ENCODE results near the gene SPRED3. TPM values are rescaled to one million over a fixed set of nuclear protein-coding genes. Genes with fewer than 3 reads are reported as not detected.

Gene SPRED3
- total and polyA plus RNA-seq, 4 experiments from 2014 or later, result 0.07 to 3.8 (median 3.0) TPM; not detected in 1

GRCh38 chr19:38371081-38371480 lies 17.4 kb upstream of the SPRED3 start:
- CTCF ChIA-PET (ENCODE audit: partially characterized antibody), result interaction anchor here (0.6 to 0.9 kb wide), 2 partner anchors 35 to 40 kb away, joined by 3 read pairs; partner anchors contain the start of gene CATSPERG
- intact Hi-C loops (cut with micrococcal nuclease), result loop anchor here (10.0 kb wide), 2 partner anchors 244 to 466 kb away; partner anchors contain the start of genes EIF3K, MAP4K1, SIPA1L3 and WDR87
- Mint-ChIP-seq H3K27me3 (peaks cover 2 to 5% of the 10 kb centered on the region in 2 donors), H3K36me3 (peaks cover 9 to 12% of the 10 kb centered on the region in 2 donors), H3K9me3 (no peaks in the 10 kb centered on the region), H3K27ac (no peak overlapping the region), H3K4me1 (peaks cover 11 to 21% (median 16%) of the 10 kb centered on the region in 4 donors), H3K4me3 (no peak overlapping the region)
- peaks cover 17% of the 10 kb centered on the region for H3K4me1 ChIP-seq (ENCODE audit: insufficient read depth, low read length)
- H3K4me3 ChIP-seq (ENCODE audit: low read length in 2 of 2), result no peak overlapping the region
- POLR2A ChIA-PET (ENCODE audit: partially characterized antibody), result interaction anchor here (0.9 kb wide), 1 partner anchor 35 kb away, joined by 3 read pairs; the partner anchor contains the start of gene CATSPERG
- H3K27ac ChIP-seq (ENCODE audit: low read depth, low read length), result no peak overlapping the region
- peak in 1 of 5 donors; percentile 8 for DNase-seq
- H3K9me3 ChIP-seq (ENCODE audit: control insufficient read depth in 1 of 2, low read length in 2 of 2), result no peaks in the 10 kb centered on the region
- H3K36me3 ChIP-seq (ENCODE audit: insufficient read depth, low read length), result no peaks in the 10 kb centered on the region
- no peaks in the 10 kb centered on the region for H3K27me3 ChIP-seq (ENCODE audit: insufficient read depth, low read length)

- H3K27ac Mint-ChIP-seq, result peak overlapping the region; percentile 90 to 99 (median 98)
- CTCF ChIA-PET (ENCODE audit: partially characterized antibody), result interaction anchor here (0.9 to 3.1 kb wide), 19 partner anchors 12 to 557 kb away, joined by 3 to 31 read pairs (median 5); partner anchors contain the start of genes CATSPERG, FAM98C, GGN and MRPS12
- H3K4me3 Mint-ChIP-seq, result peak overlapping the region; percentile 90 to 99 (median 98)
- Histone ChIP-seq H3K27me3 (ENCODE audit: insufficient read depth, low read length) (no peaks in the 10 kb centered on the region), H3K36me3 (ENCODE audit: insufficient read depth, low read length) (peaks cover 12% of the 10 kb centered on the region), H3K4me1 (ENCODE audit: insufficient read depth, low read length) (peaks cover 30% of the 10 kb centered on the region), H3K27ac (ENCODE audit: low read depth, low read length) (peak overlapping the region; percentile 94), H3K4me3 (ENCODE audit: low read length in 2 of 2) (peak overlapping the region; percentile 64 to 97), H3K9me3 (ENCODE audit: control insufficient read depth in 1 of 2, low read length in 2 of 2) (no peaks in the 10 kb centered on the region)
- peaks cover 16 to 30% (median 23%) of the 10 kb centered on the region in 4 donors for H3K4me1 Mint-ChIP-seq
- no peak for DNase-seq
- H3K9me3 Mint-ChIP-seq, result no peaks in the 10 kb centered on the region
- peaks cover 2% of the 10 kb centered on the region in 2 donors for H3K27me3 Mint-ChIP-seq
- intact Hi-C loops (cut with micrococcal nuclease), result loop anchor here (1.0 to 10.0 kb wide), 8 partner anchors 12 to 525 kb away; partner anchors contain the start of genes EIF3K, GGN, MAP4K1 and NFKBIB
- POLR2A ChIA-PET (ENCODE audit: partially characterized antibody), result interaction anchor here (0.8 to 5.7 kb wide), 23 partner anchors 11 to 1062 kb away, joined by 3 to 90 read pairs (median 6); partner anchors contain the start of genes ACTN4, CATSPERG, EIF3K and FAM98C
- peaks cover 14 to 18% of the 10 kb centered on the region in 2 donors for H3K36me3 Mint-ChIP-seq
Measured at GRCh38 chr19:38373907-38374331, 14.6 kb upstream of the SPRED3 start.

GRCh38 chr19:38374332-38375097 lies 14.0 kb upstream of the SPRED3 start, which contains the start of gene PSMD8:
TSS of gene PSMD8 (plus strand) at chr19:38374571. CDS start at chr19:38374602, 31 bp downstream.
- Histone ChIP-seq H3K4me3 (ENCODE audit: low read length in 2 of 2) (peak within 1 kb of the TSS; percentile 71 to 97), H3K9me3 (ENCODE audit: control insufficient read depth in 1 of 2, low read length in 2 of 2) (no peaks in the 10 kb centered on the region), H3K36me3 (ENCODE audit: insufficient read depth, low read length) (peaks cover 18% of the 10 kb centered on the region), H3K27ac (ENCODE audit: low read depth, low read length) (peak within 1 kb of the TSS; percentile 94), H3K27me3 (ENCODE audit: insufficient read depth, low read length) (no peaks in the 10 kb centered on the region), H3K4me1 (ENCODE audit: insufficient read depth, low read length) (peaks cover 30% of the 10 kb centered on the region)
- ChIA-PET POLR2A (ENCODE audit: partially characterized antibody) (interaction anchor here (0.8 to 5.7 kb wide), 23 partner anchors 10 to 1061 kb away, joined by 3 to 90 read pairs (median 6); partner anchors contain the start of genes ACTN4, CATSPERG, EIF3K and FAM98C), CTCF (ENCODE audit: partially characterized antibody) (interaction anchor here (0.9 to 3.1 kb wide), 19 partner anchors 12 to 556 kb away, joined by 3 to 31 read pairs (median 5); partner anchors contain the start of genes CATSPERG, FAM98C, GGN and MRPS12)
- Mint-ChIP-seq H3K4me3 (peak within 1 kb of the TSS; percentile 96 to 99 (median 98)), H3K36me3 (peaks cover 17 to 24% of the 10 kb centered on the region in 2 donors), H3K9me3 (no peaks in the 10 kb centered on the region), H3K27ac (peak within 1 kb of the TSS; percentile 90 to 99 (median 98)), H3K4me1 (peaks cover 18 to 33% (median 24%) of the 10 kb centered on the region in 4 donors), H3K27me3 (peaks cover 2% of the 10 kb centered on the region in 2 donors)
- intact Hi-C loops (cut with micrococcal nuclease), result loop anchor here (1.0 to 10.0 kb wide), 8 partner anchors 12 to 525 kb away; partner anchors contain the start of genes EIF3K, GGN, MAP4K1 and NFKBIB
- peak; percentile 98 to 99 (median 99) for DNase-seq

DNA sequence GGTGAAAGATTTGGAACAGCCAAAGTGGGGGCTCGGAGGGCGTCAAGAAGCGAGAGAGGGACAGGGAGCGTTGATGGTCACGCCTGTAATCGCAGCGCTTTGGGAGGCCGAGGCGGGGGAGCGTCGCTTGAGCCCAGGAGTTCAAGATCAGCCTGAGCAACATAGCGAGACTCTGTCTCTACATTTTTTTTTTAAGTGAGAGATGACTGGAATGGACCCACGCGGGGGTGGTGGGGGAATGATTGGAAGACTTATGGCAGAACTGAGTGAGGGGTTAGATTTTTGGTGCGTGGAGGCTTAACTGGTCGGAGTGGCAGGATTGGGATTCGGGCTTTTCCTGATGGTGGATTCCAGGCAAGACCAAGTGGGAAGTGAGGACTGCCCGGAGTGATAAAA lies 13.4 kb upstream of the SPRED3 start:
- no peaks in the 10 kb centered on the region for H3K27me3 ChIP-seq (ENCODE audit: insufficient read depth, low read length)
- Mint-ChIP-seq H3K27me3 (peaks cover 2% of the 10 kb centered on the region in 2 donors), H3K4me3 (peak overlapping the region; percentile 96 to 99 (median 98)), H3K9me3 (no peaks in the 10 kb centered on the region), H3K4me1 (peaks cover 19 to 35% (median 24%) of the 10 kb centered on the region in 4 donors), H3K36me3 (peaks cover 20 to 27% of the 10 kb centered on the region in 2 donors), H3K27ac (peak overlapping the region; percentile 90 to 99 (median 98))
- H3K4me1 ChIP-seq (ENCODE audit: insufficient read depth, low read length), result peaks cover 30% of the 10 kb centered on the region
- peaks cover 21% of the 10 kb centered on the region for H3K36me3 ChIP-seq (ENCODE audit: insufficient read depth, low read length)
- peak overlapping the region; percentile 71 to 97 for H3K4me3 ChIP-seq (ENCODE audit: low read length in 2 of 2)
- DNase-seq, result no peak
- ChIA-PET POLR2A (ENCODE audit: partially characterized antibody) (interaction anchor here (1.2 to 5.7 kb wide), 13 partner anchors 10 to 1016 kb away, joined by 3 to 90 read pairs (median 12); partner anchors contain the start of genes CATSPERG, FAM98C, GGN and MED29), CTCF (ENCODE audit: partially characterized antibody) (interaction anchor here (1.4 to 3.4 kb wide), 6 partner anchors 13 to 555 kb away, joined by 4 to 31 read pairs (median 10); partner anchors contain the start of genes FAM98C, GGN, MRPS12 and SARS2)
- peak overlapping the region; percentile 94 for H3K27ac ChIP-seq (ENCODE audit: low read depth, low read length)
- intact Hi-C loops (cut with micrococcal nuclease), result loop anchor here (10.0 kb wide), 2 partner anchors 240 to 470 kb away; partner anchors contain the start of genes EIF3K, MAP4K1, SIPA1L3 and WDR87
- no peaks in the 10 kb centered on the region for H3K9me3 ChIP-seq (ENCODE audit: control insufficient read depth in 1 of 2, low read length in 2 of 2)

- DNase-seq, result peak in 1 of 5 donors; percentile 34
- POLR2A ChIA-PET (ENCODE audit: partially characterized antibody), result interaction anchor here (1.4 to 5.7 kb wide), 5 partner anchors 9 to 40 kb away, joined by 7 to 90 read pairs (median 77); partner anchors contain the start of genes CATSPERG, FAM98C, GGN and SPRED3
- Mint-ChIP-seq H3K27ac (peak overlapping the region in 5 of 7 donors; percentile 90 to 99 (median 99)), H3K27me3 (peaks cover 0 to 2% of the 10 kb centered on the region in 2 donors), H3K36me3 (peaks cover 26 to 30% of the 10 kb centered on the region in 2 donors), H3K4me3 (peak overlapping the region; percentile 96 to 99 (median 98)), H3K9me3 (no peaks in the 10 kb centered on the region), H3K4me1 (peaks cover 19 to 35% (median 24%) of the 10 kb centered on the region in 4 donors)
- Histone ChIP-seq H3K36me3 (ENCODE audit: insufficient read depth, low read length) (peaks cover 25% of the 10 kb centered on the region), H3K9me3 (ENCODE audit: control insufficient read depth in 1 of 2, low read length in 2 of 2) (no peaks in the 10 kb centered on the region), H3K27ac (ENCODE audit: low read depth, low read length) (peak overlapping the region; percentile 94), H3K4me3 (ENCODE audit: low read length in 2 of 2) (peak overlapping the region; percentile 71 to 97), H3K4me1 (ENCODE audit: insufficient read depth, low read length) (peaks cover 30% of the 10 kb centered on the region), H3K27me3 (ENCODE audit: insufficient read depth, low read length) (no peaks in the 10 kb centered on the region)
- intact Hi-C loops (cut with micrococcal nuclease), result loop anchor here (10.0 kb wide), 2 partner anchors 239 to 471 kb away; partner anchors contain the start of genes EIF3K, MAP4K1, SIPA1L3 and WDR87
- CTCF ChIA-PET (ENCODE audit: partially characterized antibody), result interaction anchor here (1.3 to 3.4 kb wide), 3 partner anchors 12 to 555 kb away, joined by 4 to 31 read pairs (median 9); partner anchors contain the start of genes FAM98C, GGN, MRPS12 and SARS2
Measured at GRCh38 chr19:38375748-38376147, 12.7 kb upstream of the SPRED3 start.

GRCh38 chr19:38376576-38376975 lies 11.9 kb upstream of the SPRED3 start:
- POLR2A ChIA-PET (ENCODE audit: partially characterized antibody), result interaction anchor here (1.4 to 5.7 kb wide), 3 partner anchors 9 to 19 kb away, joined by 7 to 78 read pairs (median 14); partner anchors contain the start of genes GGN and SPRED3
- Mint-ChIP-seq H3K9me3 (no peaks in the 10 kb centered on the region), H3K4me3 (peak overlapping the region; percentile 70 to 99 (median 80)), H3K27ac (peak overlapping the region in 3 of 7 donors; percentile 37 to 81 (median 54)), H3K36me3 (peaks cover 35 to 39% of the 10 kb centered on the region in 2 donors), H3K27me3 (peaks cover 0 to 2% of the 10 kb centered on the region in 2 donors), H3K4me1 (peaks cover 19 to 35% (median 24%) of the 10 kb centered on the region in 4 donors)
- Histone ChIP-seq H3K9me3 (ENCODE audit: control insufficient read depth in 1 of 2, low read length in 2 of 2) (no peaks in the 10 kb centered on the region), H3K4me1 (ENCODE audit: insufficient read depth, low read length) (peaks cover 30% of the 10 kb centered on the region), H3K27me3 (ENCODE audit: insufficient read depth, low read length) (no peaks in the 10 kb centered on the region), H3K4me3 (ENCODE audit: low read length in 2 of 2) (no peak overlapping the region), H3K36me3 (ENCODE audit: insufficient read depth, low read length) (peaks cover 34% of the 10 kb centered on the region), H3K27ac (ENCODE audit: low read depth, low read length) (no peak overlapping the region)
- DNase-seq, result peak in 1 of 5 donors; percentile 32
- intact Hi-C loops (cut with micrococcal nuclease), result loop anchor here (10.0 kb wide), 2 partner anchors 238 to 472 kb away; partner anchors contain the start of genes EIF3K, MAP4K1, SIPA1L3 and WDR87
- CTCF ChIA-PET (ENCODE audit: partially characterized antibody), result interaction anchor here (1.3 to 3.4 kb wide), 3 partner anchors 11 to 554 kb away, joined by 4 to 31 read pairs (median 9); partner anchors contain the start of genes FAM98C, GGN, MRPS12 and SARS2
